ENCODE results near the gene CARD19.

DNA sequence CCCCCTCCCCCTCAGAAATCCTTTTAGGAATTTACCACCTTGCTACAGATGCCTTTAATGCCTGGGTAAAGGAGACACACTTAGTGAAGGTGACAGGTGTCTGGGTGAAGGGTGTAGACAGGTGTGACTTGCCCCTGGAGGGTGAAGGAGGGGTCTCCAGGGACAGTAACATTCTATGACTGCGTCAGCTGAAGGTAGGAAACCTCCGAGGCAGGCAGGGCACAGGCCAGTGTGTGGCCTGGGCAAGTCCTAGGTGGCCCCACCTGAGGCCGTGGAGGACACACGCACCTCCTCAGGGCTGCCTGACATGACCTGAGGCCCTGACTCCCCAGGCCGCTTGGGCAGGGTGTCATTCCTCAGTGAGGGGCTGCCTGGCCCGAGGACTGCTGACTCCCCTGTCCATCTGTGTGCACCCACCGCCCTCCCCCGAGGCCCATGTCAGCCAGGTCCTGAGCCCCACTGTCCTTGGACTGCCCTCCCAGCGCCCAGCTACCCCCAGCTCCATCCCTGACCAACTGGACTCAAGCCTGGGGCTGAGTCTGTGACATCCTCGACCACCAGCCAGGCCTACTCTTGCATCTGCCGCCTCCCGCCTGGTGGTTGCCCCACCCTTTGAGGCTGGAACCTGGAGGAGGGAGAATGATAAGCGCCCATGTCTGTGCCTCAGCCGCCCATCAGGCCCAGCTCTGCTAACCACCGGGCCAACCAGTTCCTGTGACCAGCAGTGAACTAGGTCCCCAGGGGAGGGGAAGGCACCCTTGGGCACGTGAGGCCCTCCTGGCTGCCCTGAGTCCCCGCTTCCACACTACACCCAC lies 18.4 kb downstream of the CARD19 start:
- TF ChIP-seq, protein P1, sequence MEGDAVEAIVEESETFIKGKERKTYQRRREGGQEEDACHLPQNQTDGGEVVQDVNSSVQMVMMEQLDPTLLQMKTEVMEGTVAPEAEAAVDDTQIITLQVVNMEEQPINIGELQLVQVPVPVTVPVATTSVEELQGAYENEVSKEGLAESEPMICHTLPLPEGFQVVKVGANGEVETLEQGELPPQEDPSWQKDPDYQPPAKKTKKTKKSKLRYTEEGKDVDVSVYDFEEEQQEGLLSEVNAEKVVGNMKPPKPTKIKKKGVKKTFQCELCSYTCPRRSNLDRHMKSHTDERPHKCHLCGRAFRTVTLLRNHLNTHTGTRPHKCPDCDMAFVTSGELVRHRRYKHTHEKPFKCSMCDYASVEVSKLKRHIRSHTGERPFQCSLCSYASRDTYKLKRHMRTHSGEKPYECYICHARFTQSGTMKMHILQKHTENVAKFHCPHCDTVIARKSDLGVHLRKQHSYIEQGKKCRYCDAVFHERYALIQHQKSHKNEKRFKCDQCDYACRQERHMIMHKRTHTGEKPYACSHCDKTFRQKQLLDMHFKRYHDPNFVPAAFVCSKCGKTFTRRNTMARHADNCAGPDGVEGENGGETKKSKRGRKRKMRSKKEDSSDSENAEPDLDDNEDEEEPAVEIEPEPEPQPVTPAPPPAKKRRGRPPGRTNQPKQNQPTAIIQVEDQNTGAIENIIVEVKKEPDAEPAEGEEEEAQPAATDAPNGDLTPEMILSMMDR (conservative IDR thresholded peaks at IDR 0.05) = no peak
- TF ChIP-seq EZH2 (IDR thresholded peaks at IDR 0.05; ENCODE audit: low read depth) = no peak
